ENCODE results near the gene MRPL53.

The MRPL53 gene

DNA sequence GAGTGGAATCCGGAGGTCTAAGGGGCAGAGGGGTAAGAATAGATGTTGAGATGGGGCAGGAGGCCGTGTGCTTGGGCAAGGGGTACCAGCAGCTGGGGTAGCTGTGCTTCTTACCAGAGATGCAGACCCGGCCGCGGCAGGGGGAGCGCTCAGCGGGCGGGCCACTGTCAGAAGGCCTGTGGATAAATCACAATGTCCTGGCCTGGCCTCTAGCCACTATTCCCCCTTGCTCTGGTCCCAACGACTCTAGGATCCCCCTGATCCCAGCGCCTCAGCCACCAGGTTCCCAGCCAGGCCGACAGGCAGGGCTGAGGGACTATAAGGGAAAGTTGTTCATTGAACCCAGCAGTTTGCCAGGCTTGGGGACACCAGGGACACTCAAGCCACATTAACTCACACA lies 42.0 kb downstream of the MRPL53 start:
- TF ChIP-seq SIN3A (IDR thresholded peaks at IDR 0.05; ENCODE audit: borderline replicate concordance, insufficient read depth, low read length) (no peak), FOXP2 (optimal IDR thresholded peaks at IDR 0.05; ENCODE audit: borderline replicate concordance, extremely low read depth, extremely low read length, insufficient read depth) (no peak), POLR2AphosphoS5 (IDR thresholded peaks at IDR 0.05; ENCODE audit: low read depth, low read length) (no peak), TAF1 (IDR thresholded peaks at IDR 0.05; ENCODE audit: borderline replicate concordance, insufficient read depth, low read length) (no peak)
- TF ChIP-seq, protein P1, sequence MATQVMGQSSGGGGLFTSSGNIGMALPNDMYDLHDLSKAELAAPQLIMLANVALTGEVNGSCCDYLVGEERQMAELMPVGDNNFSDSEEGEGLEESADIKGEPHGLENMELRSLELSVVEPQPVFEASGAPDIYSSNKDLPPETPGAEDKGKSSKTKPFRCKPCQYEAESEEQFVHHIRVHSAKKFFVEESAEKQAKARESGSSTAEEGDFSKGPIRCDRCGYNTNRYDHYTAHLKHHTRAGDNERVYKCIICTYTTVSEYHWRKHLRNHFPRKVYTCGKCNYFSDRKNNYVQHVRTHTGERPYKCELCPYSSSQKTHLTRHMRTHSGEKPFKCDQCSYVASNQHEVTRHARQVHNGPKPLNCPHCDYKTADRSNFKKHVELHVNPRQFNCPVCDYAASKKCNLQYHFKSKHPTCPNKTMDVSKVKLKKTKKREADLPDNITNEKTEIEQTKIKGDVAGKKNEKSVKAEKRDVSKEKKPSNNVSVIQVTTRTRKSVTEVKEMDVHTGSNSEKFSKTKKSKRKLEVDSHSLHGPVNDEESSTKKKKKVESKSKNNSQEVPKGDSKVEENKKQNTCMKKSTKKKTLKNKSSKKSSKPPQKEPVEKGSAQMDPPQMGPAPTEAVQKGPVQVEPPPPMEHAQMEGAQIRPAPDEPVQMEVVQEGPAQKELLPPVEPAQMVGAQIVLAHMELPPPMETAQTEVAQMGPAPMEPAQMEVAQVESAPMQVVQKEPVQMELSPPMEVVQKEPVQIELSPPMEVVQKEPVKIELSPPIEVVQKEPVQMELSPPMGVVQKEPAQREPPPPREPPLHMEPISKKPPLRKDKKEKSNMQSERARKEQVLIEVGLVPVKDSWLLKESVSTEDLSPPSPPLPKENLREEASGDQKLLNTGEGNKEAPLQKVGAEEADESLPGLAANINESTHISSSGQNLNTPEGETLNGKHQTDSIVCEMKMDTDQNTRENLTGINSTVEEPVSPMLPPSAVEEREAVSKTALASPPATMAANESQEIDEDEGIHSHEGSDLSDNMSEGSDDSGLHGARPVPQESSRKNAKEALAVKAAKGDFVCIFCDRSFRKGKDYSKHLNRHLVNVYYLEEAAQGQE (IDR thresholded peaks at IDR 0.05; ENCODE audit: insufficient read depth in 1 of 2, low read depth in 2 of 2, low read length in 2 of 2): no peak

DNA sequence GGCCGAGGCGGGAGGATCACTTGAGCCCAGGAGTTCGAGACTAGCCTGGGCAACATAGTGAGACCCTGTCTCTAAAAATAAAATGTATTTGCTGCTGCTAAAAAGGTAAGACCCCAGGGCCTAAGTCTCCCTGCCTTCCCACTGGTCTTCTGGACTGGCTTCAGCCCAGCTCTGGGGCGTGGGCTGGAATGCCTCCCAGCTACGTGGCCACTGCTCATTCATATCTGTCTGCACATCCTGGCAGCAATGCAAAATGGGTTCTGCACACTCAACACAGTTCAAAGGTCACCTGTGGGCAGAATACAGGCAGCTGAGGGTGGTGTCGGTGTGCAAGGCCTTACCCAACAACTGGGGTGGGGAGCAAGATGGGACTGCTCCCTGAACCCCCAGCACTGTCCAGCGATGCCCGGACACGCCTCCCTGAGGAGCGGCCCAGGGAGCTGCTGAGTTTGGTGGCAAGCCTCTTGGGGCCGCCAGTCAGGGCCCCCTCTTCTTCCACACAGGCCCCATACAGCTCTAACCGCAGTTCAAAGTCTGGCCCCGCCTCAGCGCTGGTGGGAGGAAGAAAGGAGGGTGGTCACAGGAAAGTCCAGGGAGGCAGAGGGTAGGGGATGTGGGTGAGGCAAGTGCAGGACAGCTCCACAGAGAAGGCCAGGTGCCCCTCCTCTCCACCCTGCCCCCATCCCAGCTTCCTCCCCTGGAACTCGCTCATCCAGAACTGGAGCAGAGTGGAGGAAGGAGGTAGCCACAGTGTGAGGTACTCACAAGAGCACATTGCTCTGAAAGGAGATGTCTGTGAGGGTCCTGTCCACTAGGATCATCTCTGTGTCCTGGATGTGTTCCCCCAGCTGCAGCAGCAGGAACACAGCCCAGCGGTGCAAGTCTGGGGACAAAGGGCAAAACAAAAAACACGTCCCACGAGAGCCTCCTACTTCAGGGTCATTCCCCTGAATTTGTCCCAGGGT lies 42.7 kb downstream of the MRPL53 start:
- TF ChIP-seq TAF1 (IDR thresholded peaks at IDR 0.05; ENCODE audit: borderline replicate concordance, insufficient read depth, low read length): no peak

DNA sequence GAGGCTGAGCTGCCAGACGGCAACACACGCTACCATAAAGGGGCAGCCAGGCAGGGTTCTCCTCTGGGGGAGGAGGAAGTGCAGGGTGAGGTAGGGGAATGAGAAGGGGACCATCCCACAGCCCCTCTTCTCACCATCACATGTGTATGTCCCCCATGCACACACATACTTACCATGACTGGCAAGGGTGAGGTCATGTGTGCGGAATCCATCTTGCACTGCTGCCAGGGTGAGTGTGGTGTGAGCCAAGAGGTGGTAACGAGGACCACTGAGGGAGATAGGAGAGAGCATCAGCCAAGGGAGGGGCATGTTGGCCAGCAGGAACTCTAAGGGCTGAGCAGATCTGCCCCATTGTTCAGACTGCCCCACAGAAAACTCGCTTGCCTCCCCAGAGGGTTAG lies 43.8 kb downstream of the MRPL53 start:
- TF ChIP-seq POLR2AphosphoS5 (IDR thresholded peaks at IDR 0.05; ENCODE audit: low read depth, low read length) (no peak), FOXP2 (optimal IDR thresholded peaks at IDR 0.05; ENCODE audit: borderline replicate concordance, extremely low read depth, extremely low read length, insufficient read depth) (no peak), SIN3A (IDR thresholded peaks at IDR 0.05; ENCODE audit: borderline replicate concordance, insufficient read depth, low read length) (no peak), TAF1 (IDR thresholded peaks at IDR 0.05; ENCODE audit: borderline replicate concordance, insufficient read depth, low read length) (no peak)
- TF ChIP-seq, protein P1 (IDR thresholded peaks at IDR 0.05; ENCODE audit: insufficient read depth in 1 of 2, low read depth in 2 of 2, low read length in 2 of 2): no peak

DNA sequence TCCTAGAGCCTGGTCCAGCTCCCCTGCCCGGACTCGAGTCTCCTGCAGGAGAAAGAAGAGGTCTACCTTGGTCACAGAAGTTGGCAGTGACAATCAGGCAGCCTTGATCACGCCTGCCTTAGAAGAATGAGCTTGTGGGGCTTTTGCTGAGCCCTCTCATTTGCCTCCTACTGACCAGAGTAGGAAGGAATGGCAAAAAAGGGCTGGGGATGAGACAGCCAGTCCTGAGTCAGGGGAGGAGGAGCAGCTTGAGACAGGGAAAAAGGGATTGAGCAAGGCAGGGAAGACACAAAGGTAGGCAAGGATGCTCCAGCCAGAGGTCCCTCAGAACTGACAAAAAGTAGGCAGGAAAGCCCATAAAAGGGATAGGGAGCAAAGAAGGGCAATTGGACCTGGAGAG lies 44.9 kb downstream of the MRPL53 start:
- TF ChIP-seq POLR2AphosphoS5 (IDR thresholded peaks at IDR 0.05; ENCODE audit: low read depth, low read length): no peak
- TF ChIP-seq, protein P1 (IDR thresholded peaks at IDR 0.05; ENCODE audit: insufficient read depth in 1 of 2, low read depth in 2 of 2, low read length in 2 of 2): no peak
- no peak for TF ChIP-seq SIN3A (IDR thresholded peaks at IDR 0.05; ENCODE audit: borderline replicate concordance, insufficient read depth, low read length)
- no peak for TF ChIP-seq TAF1 (IDR thresholded peaks at IDR 0.05; ENCODE audit: borderline replicate concordance, insufficient read depth, low read length)
- no peak for TF ChIP-seq FOXP2 (optimal IDR thresholded peaks at IDR 0.05; ENCODE audit: borderline replicate concordance, extremely low read depth, extremely low read length, insufficient read depth)

DNA sequence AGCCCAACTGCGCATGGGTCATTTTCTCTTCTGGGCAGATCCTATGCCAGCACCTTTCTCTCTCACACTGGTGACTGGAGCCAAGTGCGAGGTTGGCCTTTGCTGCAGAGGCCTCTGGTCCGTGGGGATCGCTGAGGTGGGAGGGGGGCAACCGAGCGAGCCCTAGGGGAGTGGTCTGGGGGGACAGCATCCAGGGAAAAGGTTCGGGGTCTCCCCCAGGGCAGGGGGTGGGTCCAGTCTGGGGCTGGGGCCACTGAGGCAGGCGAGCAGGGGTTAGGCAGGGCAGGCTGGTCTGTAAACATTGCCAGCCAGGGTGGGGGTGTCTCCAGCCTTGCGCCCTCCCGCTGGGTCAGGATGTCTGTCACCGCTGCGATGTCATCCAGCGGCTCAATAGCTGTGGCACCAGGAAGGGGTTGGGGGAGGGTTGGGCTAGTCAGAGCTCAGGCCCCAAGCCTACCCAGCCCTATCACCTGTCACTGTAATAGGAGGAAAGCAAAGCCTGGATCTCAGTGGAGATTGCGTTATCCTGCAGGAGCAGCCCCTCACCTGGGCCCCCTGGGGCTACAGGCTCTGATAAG lies 46.2 kb downstream of the MRPL53 start:
- no peak for TF ChIP-seq TAF1 (IDR thresholded peaks at IDR 0.05; ENCODE audit: borderline replicate concordance, insufficient read depth, low read length)
- TF ChIP-seq POLR2AphosphoS5 (IDR thresholded peaks at IDR 0.05; ENCODE audit: low read depth, low read length): no peak
- TF ChIP-seq, protein P1 (IDR thresholded peaks at IDR 0.05; ENCODE audit: insufficient read depth in 1 of 2, low read depth in 2 of 2, low read length in 2 of 2): no peak
- no peak for TF ChIP-seq FOXP2 (optimal IDR thresholded peaks at IDR 0.05; ENCODE audit: borderline replicate concordance, extremely low read depth, extremely low read length, insufficient read depth)
- no peak for TF ChIP-seq SIN3A (IDR thresholded peaks at IDR 0.05; ENCODE audit: borderline replicate concordance, insufficient read depth, low read length)
